ENCODE results near the gene BTBD3. TPM values are rescaled to one million over a fixed set of nuclear protein-coding genes. Genes with fewer than 3 reads are reported as not detected.

Gene BTBD3
- 10 to 100 TPM; 25.5 to 41.3 TPM for total RNA-seq

GRCh38 chr20:11917663-11918062 lies at the start of gene BTBD3:
Gene BTBD3, plus strand, starts transcription at chr20:11917893. Its CDS starts 383 bp downstream, at chr20:11918276.

Measured in melanocyte of skin (primary cell).